Activated naive CD4-positive, alpha-beta T cell treated with anti-CD3 and anti-CD28 coated beads, Interleukin-2, amount 50 U/mL, for 24 hours (primary cell): ENCODE results near the gene TMEM134.
A peak's percentile ranks its signal among the peaks of the same experiment; 100 is the strongest.

ENCODE experiments used
- H3K27ac Mint-ChIP-seq: one replicate; pipeline ENCODE4 v1.8.0; 2021; ENCODE audit warnings: mild to moderate bottlenecking, mixed read lengths
- H3K27me3 Mint-ChIP-seq: one replicate; pipeline ENCODE4 v1.8.0; 2021; ENCODE audit warnings: mixed read lengths
- H3K36me3 Mint-ChIP-seq: one replicate; pipeline ENCODE4 v1.8.0; 2021; ENCODE audit warnings: mixed read lengths
- H3K4me1 Mint-ChIP-seq: one replicate; pipeline ENCODE4 v1.8.0; 2021; ENCODE audit warnings: mixed read lengths
- H3K4me3 Mint-ChIP-seq: one replicate; pipeline ENCODE4 v1.8.0; 2021; ENCODE audit warnings: mild to moderate bottlenecking, mixed read lengths
- H3K9me3 Mint-ChIP-seq: one replicate; pipeline ENCODE4 v1.8.0; 2021; ENCODE audit warnings: mixed read lengths

TMEM134 gene

GRCh38 chr11:67503119-67504004, 34.3 kb upstream of the TMEM134 start:
- Mint-ChIP-seq H3K27ac (peak overlapping the region; percentile 53), H3K4me1 (peaks cover 38% of the 10 kb centered on the region), H3K4me3 (peak overlapping the region; percentile 71), H3K27me3 (no peaks in the 10 kb centered on the region), H3K9me3 (no peaks in the 10 kb centered on the region), H3K36me3 (peaks cover 9% of the 10 kb centered on the region)

- Mint-ChIP-seq H3K27me3 (no peaks in the 10 kb centered on the region), H3K9me3 (no peaks in the 10 kb centered on the region), H3K27ac (no peak overlapping the region), H3K36me3 (peaks cover 9% of the 10 kb centered on the region), H3K4me3 (peak overlapping the region; percentile 71), H3K4me1 (peaks cover 38% of the 10 kb centered on the region)
Observed at GRCh38 chr11:67502328-67502979, 33.4 kb upstream of the TMEM134 start.

GRCh38 chr11:67501854-67502253, 32.8 kb upstream of the TMEM134 start:
- peaks cover 34% of the 10 kb centered on the region for H3K4me1 Mint-ChIP-seq
- H3K36me3 Mint-ChIP-seq = peaks cover 9% of the 10 kb centered on the region
- no peak overlapping the region for H3K27ac Mint-ChIP-seq
- H3K27me3 Mint-ChIP-seq = no peaks in the 10 kb centered on the region
- H3K4me3 Mint-ChIP-seq = no peak overlapping the region
- H3K9me3 Mint-ChIP-seq = no peaks in the 10 kb centered on the region

- no peaks in the 10 kb centered on the region for H3K27me3 Mint-ChIP-seq
- no peak overlapping the region for H3K4me3 Mint-ChIP-seq
- H3K36me3 Mint-ChIP-seq = peaks cover 9% of the 10 kb centered on the region
- H3K27ac Mint-ChIP-seq = peak overlapping the region; percentile 59
- H3K9me3 Mint-ChIP-seq = no peaks in the 10 kb centered on the region
- H3K4me1 Mint-ChIP-seq = peaks cover 27% of the 10 kb centered on the region
Observed at GRCh38 chr11:67500831-67501715, 32.0 kb upstream of the TMEM134 start.

- Mint-ChIP-seq H3K36me3 (peaks cover 9% of the 10 kb centered on the region), H3K4me1 (peaks cover 21% of the 10 kb centered on the region), H3K4me3 (no peak overlapping the region), H3K9me3 (no peaks in the 10 kb centered on the region), H3K27ac (peak overlapping the region; percentile 59), H3K27me3 (no peaks in the 10 kb centered on the region)
Observed at GRCh38 chr11:67500484-67500821, 31.4 kb upstream of the TMEM134 start.

- H3K4me3 Mint-ChIP-seq = no peak overlapping the region
- no peaks in the 10 kb centered on the region for H3K9me3 Mint-ChIP-seq
- H3K27ac Mint-ChIP-seq = no peak overlapping the region
- H3K4me1 Mint-ChIP-seq = peaks cover 20% of the 10 kb centered on the region
- H3K36me3 Mint-ChIP-seq = peaks cover 9% of the 10 kb centered on the region
- no peaks in the 10 kb centered on the region for H3K27me3 Mint-ChIP-seq
Observed at GRCh38 chr11:67499808-67500483, 30.9 kb upstream of the TMEM134 start.

- H3K9me3 Mint-ChIP-seq = no peaks in the 10 kb centered on the region
- peaks cover 9% of the 10 kb centered on the region for H3K36me3 Mint-ChIP-seq
- H3K27ac Mint-ChIP-seq = no peak overlapping the region
- H3K27me3 Mint-ChIP-seq = no peaks in the 10 kb centered on the region
- no peak overlapping the region for H3K4me3 Mint-ChIP-seq
- peaks cover 20% of the 10 kb centered on the region for H3K4me1 Mint-ChIP-seq
Observed at GRCh38 chr11:67498544-67498972, 29.5 kb upstream of the TMEM134 start.

GRCh38 chr11:67497656-67498291, 28.7 kb upstream of the TMEM134 start:
- Mint-ChIP-seq H3K4me3 (no peak overlapping the region), H3K9me3 (no peaks in the 10 kb centered on the region), H3K4me1 (peaks cover 12% of the 10 kb centered on the region), H3K27ac (no peak overlapping the region), H3K36me3 (peaks cover 9% of the 10 kb centered on the region), H3K27me3 (no peaks in the 10 kb centered on the region)

- peaks cover 7% of the 10 kb centered on the region for H3K4me1 Mint-ChIP-seq
- no peak overlapping the region for H3K27ac Mint-ChIP-seq
- no peaks in the 10 kb centered on the region for H3K9me3 Mint-ChIP-seq
- peaks cover 8% of the 10 kb centered on the region for H3K36me3 Mint-ChIP-seq
- no peak overlapping the region for H3K4me3 Mint-ChIP-seq
- H3K27me3 Mint-ChIP-seq = no peaks in the 10 kb centered on the region
Observed at GRCh38 chr11:67496113-67496512, 27.1 kb upstream of the TMEM134 start.

- H3K36me3 Mint-ChIP-seq = peaks cover 2% of the 10 kb centered on the region
- no peaks in the 10 kb centered on the region for H3K27me3 Mint-ChIP-seq
- H3K9me3 Mint-ChIP-seq = no peaks in the 10 kb centered on the region
- no peak overlapping the region for H3K27ac Mint-ChIP-seq
- H3K4me1 Mint-ChIP-seq = no peaks in the 10 kb centered on the region
- no peak overlapping the region for H3K4me3 Mint-ChIP-seq
Observed at GRCh38 chr11:67495234-67496005, 26.4 kb upstream of the TMEM134 start.

- Mint-ChIP-seq H3K27me3 (no peaks in the 10 kb centered on the region), H3K27ac (no peak overlapping the region), H3K4me3 (no peak overlapping the region), H3K4me1 (peaks cover 3% of the 10 kb centered on the region), H3K9me3 (no peaks in the 10 kb centered on the region), H3K36me3 (peaks cover 2% of the 10 kb centered on the region)
Observed at GRCh38 chr11:67494371-67495233, 25.6 kb upstream of the TMEM134 start.

GRCh38 chr11:67493548-67494370, 24.7 kb upstream of the TMEM134 start:
- Mint-ChIP-seq H3K27me3 (no peaks in the 10 kb centered on the region), H3K36me3 (peaks cover 2% of the 10 kb centered on the region), H3K27ac (no peak overlapping the region), H3K9me3 (no peaks in the 10 kb centered on the region), H3K4me3 (no peak overlapping the region), H3K4me1 (peaks cover 8% of the 10 kb centered on the region)
